Tibial nerve (tissue), 4 donors: ENCODE data around the gene ADAM21. TPM values are rescaled to one million over a fixed set of nuclear protein-coding genes. Genes with fewer than 3 reads are reported as not detected.

Experiments
- DNase-seq, 2 donors: peaks; one replicate each; pipeline ENCODE4 v3.0.0-alpha.2; 2019; ENCODE audit warnings: low spot score in 2 of 2
- H3K27ac ChIP-seq, 4 donors: fragments of 200-600 bp; sonication (generic) in 3 of 4; one replicate each; pipeline ENCODE4 v1.5.1; 2017 to 2019; ENCODE audit warnings: mild to moderate bottlenecking in 1 of 4
- H3K27me3 ChIP-seq, 2 donors: fragments of 200-600 bp; sonication (generic) in 1 of 2; one replicate each; pipeline versions ENCODE4 v1.5.1 to v1.6.0; 2017 to 2019
- H3K36me3 ChIP-seq, 3 donors: fragments of 200-600 bp; sonication (generic); one replicate each; pipeline ENCODE4 v1.5.1; 2018 to 2019
- H3K4me1 ChIP-seq, 4 donors: fragments of 200-600 bp; sonication (generic) in 3 of 4; one replicate each; pipeline ENCODE4 v1.5.1; 2017 to 2019
- H3K4me3 ChIP-seq, 4 donors: fragments of 200-600 bp; sonication (generic) in 3 of 4; one replicate each; pipeline ENCODE4 v1.5.1; 2017 to 2019; ENCODE audit warnings: mild to moderate bottlenecking in 1 of 4, moderate library complexity in 1 of 4
- H3K9me3 ChIP-seq, 4 donors: fragments of 200-600 bp; sonication (generic) in 3 of 4; one replicate each; pipeline ENCODE4 v1.5.1; 2017 to 2019
- CTCF ChIP-seq, 5 experiments: fragments of 200-600 bp in 3 of 5; fragments of 450-650 bp in 2 of 5; sonication (generic) in 3 of 5; IDR thresholded peaks; one replicate each; pipeline ENCODE4 v1.5.1; 2016 to 2019; ENCODE audit warnings: antibody characterized with exemption in 5 of 5, mild to moderate bottlenecking in 3 of 5, moderate library complexity in 2 of 5
- EP300 ChIP-seq, 2 donors: sonication (generic); formaldehyde crosslinking; IDR thresholded peaks; one replicate each; pipeline ENCODE4 v1.6.1; 2017; ENCODE audit warnings: antibody characterized with exemption in 2 of 2, mild to moderate bottlenecking in 1 of 2
- POLR2A ChIP-seq, 2 donors: fragments of 450-650 bp; IDR thresholded peaks; one replicate each; pipeline ENCODE4 v1.6.1; 2017; ENCODE audit warnings: antibody characterized with exemption in 2 of 2, mild to moderate bottlenecking in 2 of 2, moderate library complexity in 2 of 2
- small RNA-seq: library from RNA; depleted of rRNA; stranded (forward); fragments of <200 nt; gene quantifications from one replicate; pipeline ENCODE3, GENCODE V24; 2016
- total RNA-seq, 4 donors: library from RNA; depleted of rRNA; stranded (reverse); fragments of >200 nt; gene quantifications; one replicate each; pipeline ENCODE4 v1.1.0, GENCODE V29; 2016

The ADAM21 gene
- total RNA-seq, 4 donors from 2014 or later = 0.44 TPM; not detected in 3

DNA sequence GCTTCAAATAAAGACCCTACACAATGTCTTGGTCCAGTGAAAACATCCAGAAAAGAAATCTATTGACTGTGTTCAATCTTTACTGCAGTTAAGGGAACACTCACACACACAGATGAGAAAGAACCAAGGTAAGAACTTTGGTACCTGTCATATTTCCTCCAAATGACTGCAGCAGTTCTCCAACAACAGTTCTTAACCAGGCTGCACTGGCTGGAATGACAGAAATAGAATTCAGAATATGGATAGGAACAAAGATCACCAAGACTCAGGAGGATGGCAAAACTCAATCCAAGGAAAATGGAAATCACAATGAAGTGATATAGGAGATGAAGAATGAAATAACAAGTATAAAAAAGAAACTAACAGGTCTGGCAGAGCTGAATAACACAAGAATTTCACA is 46.2 kb downstream of the ADAM21 start:
- DNase-seq = no peak
- Histone ChIP-seq H3K4me1 (no peaks in the 10 kb centered on the region), H3K36me3 (peaks cover 0 to 50% (median 0%) of the 10 kb centered on the region in 3 donors), H3K27ac (no peak overlapping the region), H3K4me3 (no peak overlapping the region), H3K9me3 (peaks cover 0 to 59% (median 4%) of the 10 kb centered on the region in 4 donors), H3K27me3 (no peaks in the 10 kb centered on the region)
- TF ChIP-seq CTCF (IDR thresholded peaks at IDR 0.05) = no peak
- no peak for TF ChIP-seq POLR2A (IDR thresholded peaks at IDR 0.05)
- TF ChIP-seq EP300 (IDR thresholded peaks at IDR 0.05) = no peak

Small RNA genes within 50 kb of the gene (small RNA-seq; reads per million reads assigned to genes)
- gene RNU6-659P = not detected

Other genes starting within 250 kb of the ADAM21 start
- gene COX16, start 92.5 kb upstream of the ADAM21 start, total RNA-seq = 10 to 100 TPM; 20.0 to 42.9 (median 26.5) TPM
- 10 to 100 TPM; 17.4 to 28.8 (median 25.3) TPM for gene SYNJ2BP, start 35.1 kb upstream of the ADAM21 start, total RNA-seq
- gene ADAM20, start 82.8 kb downstream of the ADAM21 start, total RNA-seq = 1 to 10 TPM; 1.8 to 3.1 (median 2.4) TPM
- gene MED6, start 148.5 kb downstream of the ADAM21 start, total RNA-seq = 10 to 100 TPM; 23.4 to 47.2 (median 41.1) TPM
- gene TTC9, start 189.7 kb downstream of the ADAM21 start, total RNA-seq = 1 to 10 TPM; 3.9 to 6.9 (median 5.4) TPM